IPS-18a (cell line): Measurements from ENCODE around the gene ACAP2.

Source experiments
- H3K27ac ChIP-seq: one replicate; pipeline ENCODE4 v1.5.1; 2013; ENCODE audit warnings: low read length
- H3K27me3 ChIP-seq: one replicate; pipeline ENCODE4 v1.6.1; 2013; ENCODE audit warnings: mild to moderate bottlenecking, low read length; ENCODE audit not compliant: control insufficient read depth, insufficient read depth
- H3K36me3 ChIP-seq: one replicate; pipeline ENCODE4 v1.6.1; 2013; ENCODE audit warnings: low read depth, low read length; ENCODE audit not compliant: control insufficient read depth
- H3K4me1 ChIP-seq: one replicate; pipeline ENCODE4 v1.6.1; 2013; ENCODE audit warnings: low read depth, low read length; ENCODE audit not compliant: control insufficient read depth
- H3K4me3 ChIP-seq: one replicate; pipeline ENCODE4 v1.5.1; 2013; ENCODE audit warnings: low read length
- H3K9ac ChIP-seq: one replicate; pipeline ENCODE4 v1.6.1; 2013; ENCODE audit warnings: mild to moderate bottlenecking, low read length, moderate library complexity
- H3K9me3 ChIP-seq: one replicate; pipeline ENCODE4 v1.6.1; 2013; ENCODE audit warnings: low read depth, low read length; ENCODE audit not compliant: control insufficient read depth

The ACAP2 gene

DNA sequence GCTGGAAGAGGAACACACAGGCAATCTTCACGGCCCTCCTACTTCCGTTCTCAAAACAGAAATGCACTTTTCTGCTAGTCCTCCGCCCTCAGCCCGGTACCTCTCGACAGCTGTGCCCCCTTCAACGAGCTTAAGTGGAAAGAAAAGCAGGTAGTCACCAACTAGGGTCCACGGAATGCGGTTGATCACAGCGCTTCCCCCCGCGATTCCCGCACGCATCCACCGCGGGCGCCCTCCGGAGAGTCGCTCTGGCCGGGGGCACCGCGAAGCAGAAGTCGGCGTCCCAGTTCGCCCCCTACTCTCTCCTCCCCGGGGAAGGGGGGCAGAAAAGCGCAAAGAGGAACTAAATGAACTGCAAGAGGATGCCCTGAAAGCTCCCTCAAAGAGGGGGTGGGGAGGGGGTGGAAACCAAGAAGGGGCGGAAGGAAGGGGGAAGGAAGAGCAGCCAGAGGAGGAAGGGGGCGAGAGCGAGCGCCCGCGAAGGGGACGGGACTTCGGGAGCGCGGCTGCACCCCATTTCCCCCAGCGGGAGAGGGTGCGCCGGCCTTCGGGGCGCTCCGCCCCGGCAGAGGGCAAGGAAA, 738 bp downstream of the ACAP2 start:
- Histone ChIP-seq H3K9me3 (no peaks in the 10 kb centered on the region), H3K9ac (peak overlapping the region; percentile 56), H3K4me1 (peaks cover 15% of the 10 kb centered on the region), H3K27me3 (no peaks in the 10 kb centered on the region), H3K4me3 (peak overlapping the region; percentile 65), H3K36me3 (no peaks in the 10 kb centered on the region), H3K27ac (no peak overlapping the region)

DNA sequence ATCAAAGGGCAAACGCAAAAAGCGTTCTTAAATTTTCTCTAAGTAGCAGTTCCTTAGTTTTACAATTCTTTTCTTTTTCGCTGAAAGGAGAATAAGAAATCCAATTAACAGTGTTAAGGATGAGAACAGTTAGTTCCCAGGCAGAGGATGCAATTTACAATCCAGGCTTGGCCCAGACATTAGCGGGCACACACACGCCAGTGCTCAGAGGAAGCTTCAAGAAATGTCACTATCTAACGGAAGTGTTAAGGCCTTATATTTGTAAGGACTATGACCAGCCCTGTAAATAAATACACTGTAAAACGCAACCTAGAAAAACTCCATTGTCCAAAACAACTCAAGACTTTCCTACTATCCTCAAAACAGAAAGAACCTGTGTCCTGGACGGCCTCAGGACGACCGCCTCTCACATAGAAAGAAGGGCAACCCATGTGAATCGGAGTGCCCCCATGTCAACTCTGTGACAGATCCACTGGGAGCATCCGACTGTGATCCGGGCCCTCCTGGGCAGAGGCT, 1.3 kb downstream of the ACAP2 start:
- peak overlapping the region; percentile 65 for H3K4me3 ChIP-seq
- H3K9me3 ChIP-seq: no peaks in the 10 kb centered on the region
- H3K27ac ChIP-seq: no peak overlapping the region
- H3K36me3 ChIP-seq: no peaks in the 10 kb centered on the region
- H3K4me1 ChIP-seq: peaks cover 15% of the 10 kb centered on the region
- no peaks in the 10 kb centered on the region for H3K27me3 ChIP-seq
- peak overlapping the region; percentile 56 for H3K9ac ChIP-seq

DNA sequence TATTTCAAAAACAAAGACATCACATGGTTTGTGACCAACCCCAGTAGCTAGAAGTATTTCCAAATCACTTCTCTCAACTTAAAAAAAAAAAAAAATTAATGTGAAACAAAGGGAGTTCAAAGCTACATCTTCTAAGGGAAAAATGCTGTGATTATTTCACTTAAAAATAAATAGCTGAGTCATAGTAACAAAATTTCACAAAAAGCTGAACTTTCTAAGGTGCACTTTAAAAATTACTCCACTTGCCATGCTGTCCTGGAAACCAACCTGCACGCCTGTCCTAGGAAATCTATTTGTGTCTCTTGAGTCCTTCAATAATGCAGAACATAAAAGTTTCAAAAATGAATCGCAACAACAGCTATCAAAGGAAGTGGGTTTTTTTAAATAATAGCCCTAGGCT, 1.8 kb downstream of the ACAP2 start:
- Histone ChIP-seq H3K4me1 (peaks cover 15% of the 10 kb centered on the region), H3K27ac (no peak overlapping the region), H3K27me3 (no peaks in the 10 kb centered on the region), H3K9me3 (no peaks in the 10 kb centered on the region), H3K9ac (no peak overlapping the region), H3K4me3 (peak overlapping the region; percentile 65), H3K36me3 (no peaks in the 10 kb centered on the region)

DNA sequence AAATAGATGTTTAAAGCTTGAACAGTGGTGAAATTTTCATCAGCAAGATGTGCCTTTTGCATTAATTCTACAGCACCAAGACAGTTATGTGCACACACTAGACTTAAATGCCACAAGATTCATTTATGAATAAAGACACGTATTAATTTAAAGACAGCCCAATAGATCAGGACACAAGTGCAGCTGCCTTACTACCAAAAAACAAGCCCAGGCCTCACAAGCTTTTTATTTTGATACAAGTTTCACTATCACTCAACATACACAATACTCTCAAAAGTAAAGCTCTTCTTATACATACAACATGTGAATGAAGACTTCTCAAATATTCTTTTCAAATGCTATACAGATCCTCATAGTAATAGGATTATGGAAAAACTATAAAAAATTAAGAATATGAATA, 2.4 kb downstream of the ACAP2 start:
- H3K36me3 ChIP-seq: no peaks in the 10 kb centered on the region
- H3K9me3 ChIP-seq: no peaks in the 10 kb centered on the region
- no peak overlapping the region for H3K4me3 ChIP-seq
- peaks cover 15% of the 10 kb centered on the region for H3K4me1 ChIP-seq
- no peak overlapping the region for H3K27ac ChIP-seq
- no peak overlapping the region for H3K9ac ChIP-seq
- H3K27me3 ChIP-seq: no peaks in the 10 kb centered on the region

DNA sequence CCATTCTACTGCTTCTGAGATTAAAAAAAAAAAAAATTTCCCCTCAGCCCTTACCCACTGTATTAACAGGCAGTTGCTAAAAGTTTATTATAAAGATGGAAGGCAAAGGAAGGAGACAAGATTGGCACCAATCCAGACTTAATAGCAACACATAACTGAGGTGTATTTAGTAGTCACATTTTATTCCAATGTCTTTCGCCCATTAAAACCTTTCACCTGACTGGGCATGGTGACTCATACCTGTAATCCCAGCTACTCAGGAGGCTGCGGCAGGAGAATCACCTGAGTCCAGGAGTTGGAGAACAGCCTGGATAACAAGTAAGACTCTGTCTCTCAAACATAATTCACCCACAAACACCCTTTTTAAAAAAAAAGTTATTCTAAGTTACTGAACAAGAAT, 4.4 kb downstream of the ACAP2 start:
- no peaks in the 10 kb centered on the region for H3K36me3 ChIP-seq
- H3K4me1 ChIP-seq: peaks cover 9% of the 10 kb centered on the region
- H3K4me3 ChIP-seq: no peak overlapping the region
- H3K27ac ChIP-seq: no peak overlapping the region
- H3K27me3 ChIP-seq: no peaks in the 10 kb centered on the region
- H3K9me3 ChIP-seq: no peaks in the 10 kb centered on the region
- no peak overlapping the region for H3K9ac ChIP-seq

DNA sequence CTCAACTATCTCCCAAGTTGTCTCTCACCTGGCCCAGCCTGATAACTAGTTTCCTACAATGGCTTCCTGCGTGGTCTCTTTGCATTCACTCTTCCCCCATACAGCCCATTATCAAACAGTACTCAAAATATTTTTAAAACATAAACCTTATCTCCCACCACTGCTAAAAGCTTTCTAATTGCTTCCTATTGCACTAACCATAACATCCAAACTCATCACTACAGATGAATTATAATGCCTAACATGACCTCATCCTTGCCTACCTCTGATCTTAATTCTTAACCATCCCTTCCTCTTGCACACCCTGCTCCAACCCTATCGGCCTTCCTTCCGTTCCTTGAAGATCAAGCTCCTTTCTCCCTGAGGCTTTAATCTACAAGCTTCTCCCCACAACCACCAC, 17.0 kb downstream of the ACAP2 start:
- H3K27ac ChIP-seq: no peak overlapping the region
- H3K36me3 ChIP-seq: no peaks in the 10 kb centered on the region
- H3K27me3 ChIP-seq: no peaks in the 10 kb centered on the region
- no peak overlapping the region for H3K4me3 ChIP-seq
- no peaks in the 10 kb centered on the region for H3K9me3 ChIP-seq
- H3K9ac ChIP-seq: no peak overlapping the region
- no peaks in the 10 kb centered on the region for H3K4me1 ChIP-seq

DNA sequence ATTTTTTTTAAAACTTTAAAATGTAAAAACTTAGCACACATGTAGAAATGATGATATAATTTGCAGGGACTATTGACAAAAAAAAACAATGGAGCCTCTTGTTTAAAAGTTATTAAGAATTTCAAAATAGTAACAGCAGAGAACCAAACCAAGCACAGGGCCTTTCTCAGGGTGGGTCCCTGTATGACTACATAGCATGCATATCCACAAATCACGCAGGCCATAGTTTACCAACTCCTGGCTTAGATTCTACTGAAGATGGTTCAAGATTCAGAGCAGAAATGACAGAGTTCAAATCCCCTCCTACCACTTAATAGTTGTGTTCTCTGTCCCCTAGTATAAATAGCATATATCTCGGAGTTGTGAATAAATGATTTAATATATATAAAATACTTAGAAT, 19.0 kb downstream of the ACAP2 start:
- Histone ChIP-seq H3K27me3 (no peaks in the 10 kb centered on the region), H3K9me3 (no peaks in the 10 kb centered on the region), H3K36me3 (no peaks in the 10 kb centered on the region), H3K27ac (no peak overlapping the region), H3K4me3 (no peak overlapping the region), H3K9ac (no peak overlapping the region), H3K4me1 (no peaks in the 10 kb centered on the region)

DNA sequence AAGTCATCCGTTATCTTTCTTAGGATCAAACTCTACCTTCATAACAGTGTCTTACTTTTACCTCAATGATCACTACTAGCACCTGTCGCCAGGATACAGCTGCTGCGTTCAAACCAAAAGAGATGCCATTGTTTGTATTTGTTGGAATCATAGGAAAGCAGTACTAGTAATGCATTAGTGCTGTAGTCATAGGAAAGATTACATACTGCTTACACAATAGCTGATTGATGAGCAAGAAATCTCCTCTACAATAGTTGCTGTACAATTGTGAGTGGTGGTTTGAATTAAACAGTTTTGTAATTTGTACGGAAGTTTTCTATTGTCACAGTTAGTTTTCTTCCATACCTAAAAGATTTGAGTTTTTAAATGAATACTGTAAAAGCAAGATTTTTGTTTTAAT, 21.4 kb downstream of the ACAP2 start:
- no peak overlapping the region for H3K9ac ChIP-seq
- no peak overlapping the region for H3K27ac ChIP-seq
- no peaks in the 10 kb centered on the region for H3K9me3 ChIP-seq
- no peaks in the 10 kb centered on the region for H3K36me3 ChIP-seq
- H3K27me3 ChIP-seq: no peaks in the 10 kb centered on the region
- no peak overlapping the region for H3K4me3 ChIP-seq
- no peaks in the 10 kb centered on the region for H3K4me1 ChIP-seq

DNA sequence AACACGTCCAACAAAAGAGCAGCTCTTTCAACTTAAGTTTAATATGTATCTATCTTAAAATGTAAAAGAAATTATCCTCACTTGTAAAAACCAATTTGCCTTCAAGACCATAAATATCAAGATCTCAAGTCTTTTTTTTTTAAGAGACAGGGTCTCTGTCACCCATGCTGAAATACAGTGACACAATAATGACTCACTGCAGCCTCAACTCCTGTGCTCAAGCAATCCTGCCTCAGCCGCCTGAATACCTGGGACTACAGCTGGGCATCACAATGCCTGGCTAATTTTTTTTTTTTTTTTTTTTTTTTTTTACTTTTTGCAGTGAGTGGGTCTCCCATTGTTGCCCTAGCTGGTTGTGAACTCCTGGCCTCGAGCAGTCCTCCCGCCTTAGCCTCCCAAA, 26.0 kb downstream of the ACAP2 start:
- H3K9me3 ChIP-seq: no peaks in the 10 kb centered on the region
- H3K9ac ChIP-seq: no peak overlapping the region
- no peak overlapping the region for H3K4me3 ChIP-seq
- no peak overlapping the region for H3K27ac ChIP-seq
- no peaks in the 10 kb centered on the region for H3K27me3 ChIP-seq
- no peaks in the 10 kb centered on the region for H3K4me1 ChIP-seq
- H3K36me3 ChIP-seq: no peaks in the 10 kb centered on the region

DNA sequence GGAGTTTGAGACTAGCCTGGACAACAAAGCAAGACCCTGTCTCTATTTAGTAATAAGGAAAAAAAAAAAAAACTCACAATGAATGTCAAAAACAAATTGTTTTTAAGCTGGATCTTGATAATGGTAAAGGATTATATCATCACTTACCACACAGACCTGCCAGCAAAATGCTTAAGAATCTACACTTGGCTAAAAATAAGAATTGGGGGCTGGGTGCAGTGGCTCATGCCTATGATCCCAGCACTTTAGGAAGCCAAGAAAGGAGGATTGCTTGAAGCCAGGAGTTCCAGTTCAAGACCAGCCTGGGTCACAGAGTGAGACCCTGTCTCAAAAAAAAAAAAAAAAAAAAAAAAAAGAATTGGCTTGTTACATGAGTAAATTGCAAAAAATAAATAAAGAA, 31.0 kb downstream of the ACAP2 start:
- no peak overlapping the region for H3K27ac ChIP-seq
- H3K4me1 ChIP-seq: peaks cover 4% of the 10 kb centered on the region
- H3K36me3 ChIP-seq: no peaks in the 10 kb centered on the region
- no peak overlapping the region for H3K9ac ChIP-seq
- no peaks in the 10 kb centered on the region for H3K9me3 ChIP-seq
- H3K4me3 ChIP-seq: no peak overlapping the region
- no peaks in the 10 kb centered on the region for H3K27me3 ChIP-seq

DNA sequence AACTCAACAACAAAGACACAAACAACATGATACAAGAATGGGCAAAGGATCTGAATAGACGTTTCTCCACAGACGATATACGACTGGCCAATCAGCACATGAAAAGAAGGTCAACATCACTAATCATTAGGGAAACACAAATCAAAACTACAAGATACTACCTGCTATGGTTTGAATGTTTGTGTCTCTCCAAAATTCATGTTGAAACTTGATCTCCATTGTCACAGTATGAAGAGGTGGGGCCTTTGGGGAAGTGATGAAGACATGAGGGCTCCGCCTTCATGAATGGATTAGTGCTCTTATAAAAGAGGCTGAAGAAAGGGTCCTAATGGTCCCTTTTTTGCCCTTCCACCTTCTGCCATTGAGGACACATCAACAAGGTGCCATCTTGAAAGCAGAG, 32.3 kb downstream of the ACAP2 start:
- no peak overlapping the region for H3K4me3 ChIP-seq
- no peak overlapping the region for H3K27ac ChIP-seq
- no peaks in the 10 kb centered on the region for H3K36me3 ChIP-seq
- peaks cover 4% of the 10 kb centered on the region for H3K4me1 ChIP-seq
- H3K9me3 ChIP-seq: no peaks in the 10 kb centered on the region
- H3K9ac ChIP-seq: no peak overlapping the region
- H3K27me3 ChIP-seq: no peaks in the 10 kb centered on the region

DNA sequence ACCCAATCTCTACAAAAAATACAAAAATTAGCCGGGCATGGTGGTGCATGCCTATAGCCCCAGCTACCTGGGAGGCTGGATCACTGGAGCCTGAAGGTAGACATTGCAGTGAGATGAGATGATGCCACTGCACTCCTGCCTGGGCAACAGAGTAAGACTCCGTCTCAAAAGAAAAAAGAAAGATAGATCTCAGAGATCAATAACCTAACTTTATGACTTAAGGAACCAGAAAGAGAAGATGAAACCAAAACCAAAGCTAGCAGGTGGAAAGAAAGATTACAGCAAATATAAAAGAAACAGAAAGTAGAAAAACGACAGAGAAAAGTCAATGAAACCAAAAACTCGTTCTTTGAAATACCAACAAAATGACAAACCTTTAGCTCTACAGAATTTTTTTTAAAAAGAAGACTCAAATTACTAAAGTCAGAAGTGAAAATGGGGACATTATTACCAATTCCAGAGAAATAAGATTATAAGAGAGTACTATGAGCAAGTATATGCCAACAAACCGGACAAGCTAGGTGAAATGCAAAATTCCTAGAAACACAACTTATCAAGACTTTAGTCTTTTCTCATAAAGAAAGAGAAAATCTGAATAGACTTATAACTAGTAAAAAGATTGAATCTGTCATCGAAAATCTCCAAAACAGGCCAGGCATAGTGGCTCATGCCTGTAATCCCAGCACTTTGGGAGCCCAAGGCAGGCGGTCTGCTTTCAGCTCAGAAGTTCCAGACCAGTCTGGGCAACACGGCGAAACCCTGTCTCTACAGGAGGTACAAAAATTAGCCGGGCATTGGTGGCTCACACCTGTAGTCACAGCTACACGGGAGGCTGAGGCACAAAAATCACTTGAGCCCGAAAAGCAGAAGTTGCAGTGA, 35.0 kb downstream of the ACAP2 start:
- Histone ChIP-seq H3K9me3 (no peaks in the 10 kb centered on the region), H3K27me3 (no peaks in the 10 kb centered on the region), H3K36me3 (no peaks in the 10 kb centered on the region), H3K27ac (no peak overlapping the region), H3K4me3 (no peak overlapping the region), H3K4me1 (peaks cover 4% of the 10 kb centered on the region), H3K9ac (no peak overlapping the region)
